Activated T-cell treated with anti-CD3 and anti-CD28 coated beads, Interleukin-2, amount 50 U/mL, for 72 hours (primary cell): ENCODE data around the gene EDC4. TPM values are rescaled to one million over a fixed set of nuclear protein-coding genes. Genes with fewer than 3 reads are reported as not detected.
"Not testable (repeated sequence)": the region's sequence is repeated elsewhere in the genome, so short reads cannot be mapped to it uniquely, and the experiment has no call there.

Experiments
- ATAC-seq, 2 donors: fragments of 150-1000 bp; cut with Tn5 transposase; replicated peaks in 1 of 2; 2 replicates each; pipeline ENCODE4 v1.10.0; 2021; ENCODE audit warnings: moderate library complexity in 2 of 2, mild to moderate bottlenecking in 1 of 2
- DNase-seq, 2 donors: peaks; one replicate each; pipeline ENCODE4 v3.0.0; 2021 to 2022; ENCODE audit warnings: mixed read lengths in 1 of 2
- H3K27ac Mint-ChIP-seq: one replicate; pipeline ENCODE4 v1.8.0; 2022; ENCODE audit warnings: mild to moderate bottlenecking, moderate library complexity, mixed read lengths
- H3K27me3 Mint-ChIP-seq: one replicate; pipeline ENCODE4 v1.8.0; 2022; ENCODE audit warnings: low read depth, mixed read lengths
- H3K36me3 Mint-ChIP-seq, 2 donors: one replicate each; pipeline ENCODE4 v1.8.0; 2022; ENCODE audit warnings: mixed read lengths in 2 of 2, mild to moderate bottlenecking in 1 of 2; ENCODE audit not compliant: insufficient read depth in 2 of 2
- H3K4me1 Mint-ChIP-seq: one replicate; pipeline ENCODE4 v1.8.0; 2022; ENCODE audit warnings: low read depth, mixed read lengths
- H3K4me3 Mint-ChIP-seq, 2 donors: one replicate each; pipeline ENCODE4 v1.8.0; 2022; ENCODE audit warnings: mild to moderate bottlenecking in 2 of 2, mixed read lengths in 2 of 2, moderate library complexity in 2 of 2
- H3K9me3 Mint-ChIP-seq, 2 donors: one replicate each; pipeline ENCODE4 v1.8.0; 2022; ENCODE audit warnings: mixed read lengths in 2 of 2
- total RNA-seq, 2 donors: library from RNA; stranded (reverse); gene quantifications; one replicate each; pipeline ENCODE4 v1.2.3, GENCODE V29; 2022

The EDC4 gene
- total RNA-seq, 2 donors from 2014 or later: 82.9 to 86.4 TPM

DNA sequence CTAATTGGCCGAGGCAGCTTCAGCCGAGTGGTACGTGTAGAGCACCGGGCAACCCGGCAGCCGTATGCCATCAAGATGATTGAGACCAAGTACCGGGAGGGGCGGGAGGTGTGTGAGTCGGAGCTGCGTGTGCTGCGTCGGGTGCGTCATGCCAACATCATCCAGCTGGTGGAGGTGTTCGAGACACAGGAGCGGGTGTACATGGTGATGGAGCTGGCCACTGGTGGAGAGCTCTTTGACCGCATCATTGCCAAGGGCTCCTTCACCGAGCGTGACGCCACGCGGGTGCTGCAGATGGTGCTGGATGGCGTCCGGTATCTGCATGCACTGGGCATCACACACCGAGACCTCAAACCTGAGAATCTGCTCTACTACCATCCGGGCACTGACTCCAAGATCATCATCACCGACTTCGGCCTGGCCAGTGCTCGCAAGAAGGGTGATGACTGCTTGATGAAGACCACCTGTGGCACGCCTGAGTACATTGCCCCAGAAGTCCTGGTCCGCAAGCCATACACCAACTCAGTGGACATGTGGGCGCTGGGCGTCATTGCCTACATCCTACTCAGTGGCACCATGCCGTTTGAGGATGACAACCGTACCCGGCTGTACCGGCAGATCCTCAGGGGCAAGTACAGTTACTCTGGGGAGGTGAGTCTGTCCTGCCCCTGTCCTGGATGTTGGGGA lies 36.3 kb downstream of the EDC4 start:
- Mint-ChIP-seq H3K36me3 (no peaks in the 10 kb centered on the region), H3K4me1 (peaks cover 29% of the 10 kb centered on the region), H3K9me3 (no peaks in the 10 kb centered on the region), H3K27ac (peak overlapping the region; percentile 0), H3K4me3 (peak overlapping the region in 1 of 2 donors; percentile 36), H3K27me3 (no peaks in the 10 kb centered on the region)
- DNase-seq (no peak), ATAC-seq (no peak)

DNA sequence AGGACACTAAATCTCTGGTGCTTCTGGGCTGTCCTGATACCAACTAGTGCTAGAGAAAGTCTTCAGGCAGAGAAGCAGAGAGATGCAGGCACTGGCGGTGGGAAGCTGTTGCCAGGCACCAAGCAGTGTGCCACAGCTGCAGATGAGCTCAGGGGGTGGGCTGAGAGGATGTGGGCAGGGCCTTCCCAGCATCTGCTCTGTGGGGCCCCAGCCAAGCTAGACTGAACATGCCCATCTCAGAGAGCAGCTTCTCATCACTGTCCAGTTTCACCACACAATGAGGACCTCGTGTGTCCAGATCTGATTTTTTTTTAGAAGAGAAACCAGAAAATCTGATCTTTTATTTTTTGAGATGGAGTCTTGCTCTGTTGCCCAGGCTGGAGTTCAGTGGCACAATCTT lies 37.3 kb downstream of the EDC4 start:
- peak overlapping the region; percentile 0 for H3K27ac Mint-ChIP-seq
- no peaks in the 10 kb centered on the region for H3K36me3 Mint-ChIP-seq
- DNase-seq (peak; percentile 62 to 68), ATAC-seq (peak; percentile 96 to 99)
- H3K4me1 Mint-ChIP-seq: peaks cover 29% of the 10 kb centered on the region
- H3K27me3 Mint-ChIP-seq: no peaks in the 10 kb centered on the region
- H3K4me3 Mint-ChIP-seq: peak overlapping the region; percentile 0 to 21
- H3K9me3 Mint-ChIP-seq: no peaks in the 10 kb centered on the region

- Mint-ChIP-seq H3K4me1 (peaks cover 39% of the 10 kb centered on the region), H3K27ac (no peak overlapping the region), H3K27me3 (no peaks in the 10 kb centered on the region), H3K4me3 (no peak overlapping the region), H3K36me3 (peaks cover 0 to 2% of the 10 kb centered on the region in 2 donors), H3K9me3 (no peaks in the 10 kb centered on the region)
- ATAC-seq (no peak), DNase-seq (no peak)
Observed at GRCh38 chr16:67914758-67915495, 42.1 kb downstream of the EDC4 start.

- H3K4me1 Mint-ChIP-seq: peaks cover 34% of the 10 kb centered on the region
- not testable (repeated sequence) for ATAC-seq, H3K4me3 Mint-ChIP-seq
Observed at GRCh38 chr16:67915496-67915769, 42.6 kb downstream of the EDC4 start.

DNA sequence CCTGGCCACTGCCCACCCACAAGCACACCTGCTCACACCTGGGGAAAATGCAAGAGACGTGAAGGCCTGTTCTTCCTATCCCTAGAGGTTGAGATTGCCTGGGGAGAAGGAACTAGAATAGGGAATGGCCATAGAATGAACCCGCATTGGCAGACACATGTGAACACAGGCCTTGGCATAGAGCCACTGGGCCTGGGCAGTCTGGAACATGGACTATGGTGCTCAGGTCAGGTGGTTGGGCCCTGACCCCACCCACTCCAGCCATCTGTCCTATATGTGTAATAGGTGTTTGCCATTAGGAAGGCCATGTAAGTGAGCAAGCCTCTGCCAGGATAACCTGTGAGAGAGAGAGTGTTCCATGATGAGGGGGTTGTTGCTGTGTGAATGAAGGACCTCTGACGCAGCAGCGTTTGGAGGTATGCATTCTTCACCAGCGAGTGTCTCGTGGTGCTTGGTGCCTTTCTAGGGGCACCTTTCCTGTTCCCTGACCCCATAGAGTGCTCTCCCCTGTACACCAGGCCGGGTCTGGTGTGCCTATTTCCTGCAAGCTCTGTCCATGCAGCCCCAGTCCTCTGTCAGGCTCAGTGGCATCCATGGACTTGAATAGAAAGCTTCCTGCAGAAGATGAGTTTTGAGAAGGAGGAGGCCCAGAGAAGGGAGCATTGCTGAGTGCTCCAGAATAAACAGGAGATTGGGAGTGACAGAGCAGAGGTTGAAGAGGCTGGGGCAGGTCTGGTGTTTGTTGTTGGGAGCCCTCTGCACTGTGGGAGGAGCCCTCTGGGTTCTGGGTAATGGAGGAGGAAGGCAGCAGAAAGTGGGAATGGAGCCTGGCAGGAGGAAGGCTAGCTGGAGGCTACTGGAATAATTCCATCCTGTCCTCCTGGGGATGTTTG lies 43.2 kb downstream of the EDC4 start:
- peak overlapping the region; percentile 0 for H3K27ac Mint-ChIP-seq
- H3K27me3 Mint-ChIP-seq: no peaks in the 10 kb centered on the region
- peaks cover 29% of the 10 kb centered on the region for H3K4me1 Mint-ChIP-seq
- H3K4me3 Mint-ChIP-seq: no peak overlapping the region
- no peaks in the 10 kb centered on the region for H3K9me3 Mint-ChIP-seq
- no peak for DNase-seq
- H3K36me3 Mint-ChIP-seq: peaks cover 0 to 2% of the 10 kb centered on the region in 2 donors
- ATAC-seq: no peak

More at GRCh38 chr16:67915496-67915769, 42.6 kb downstream of the EDC4 start:
- not testable (repeated sequence) for H3K27ac Mint-ChIP-seq, H3K27me3 Mint-ChIP-seq, H3K9me3 Mint-ChIP-seq, DNase-seq, H3K36me3 Mint-ChIP-seq

- peak overlapping the region; percentile 83 for H3K27ac Mint-ChIP-seq
- DNase-seq (no peak), ATAC-seq (peak; percentile 28 to 32)
- peaks cover 39% of the 10 kb centered on the region for H3K4me1 Mint-ChIP-seq
- H3K27me3 Mint-ChIP-seq: no peaks in the 10 kb centered on the region
- no peaks in the 10 kb centered on the region for H3K9me3 Mint-ChIP-seq
- H3K4me3 Mint-ChIP-seq: peak overlapping the region; percentile 38 to 45
- peaks cover 0 to 2% of the 10 kb centered on the region in 2 donors for H3K36me3 Mint-ChIP-seq
Observed at GRCh38 chr16:67917140-67917851, 44.4 kb downstream of the EDC4 start.

DNA sequence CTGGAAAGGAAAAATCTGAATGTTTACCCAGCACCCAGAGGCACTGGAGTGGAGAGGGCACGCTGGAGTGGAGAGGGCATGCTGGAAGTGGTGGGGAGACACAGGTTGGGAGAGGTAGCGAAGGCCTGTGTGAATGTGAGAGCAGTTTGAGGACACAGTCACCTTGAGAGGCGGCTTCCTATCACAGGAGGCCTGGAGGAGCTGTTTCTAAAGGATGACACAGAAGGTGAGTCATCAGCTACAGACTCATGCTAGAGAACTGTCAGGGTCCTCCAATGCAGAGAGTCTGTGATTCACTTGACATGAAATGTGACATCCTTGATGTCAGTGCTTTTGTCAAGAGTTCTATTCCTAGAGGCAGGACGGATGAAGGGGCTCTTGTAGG lies 45.0 kb downstream of the EDC4 start:
- H3K4me3 Mint-ChIP-seq: peak overlapping the region; percentile 38 to 45
- H3K9me3 Mint-ChIP-seq: no peaks in the 10 kb centered on the region
- H3K4me1 Mint-ChIP-seq: peaks cover 41% of the 10 kb centered on the region
- peak; percentile 100 for ATAC-seq
- peak overlapping the region; percentile 83 for H3K27ac Mint-ChIP-seq
- DNase-seq: peak; percentile 66 to 77
- H3K36me3 Mint-ChIP-seq: peaks cover 0 to 2% of the 10 kb centered on the region in 2 donors
- no peaks in the 10 kb centered on the region for H3K27me3 Mint-ChIP-seq

- H3K27me3 Mint-ChIP-seq: no peaks in the 10 kb centered on the region
- H3K9me3 Mint-ChIP-seq: no peaks in the 10 kb centered on the region
- peaks cover 0 to 2% of the 10 kb centered on the region in 2 donors for H3K36me3 Mint-ChIP-seq
- peaks cover 41% of the 10 kb centered on the region for H3K4me1 Mint-ChIP-seq
- no peak overlapping the region for H3K27ac Mint-ChIP-seq
- no peak overlapping the region for H3K4me3 Mint-ChIP-seq
- ATAC-seq (no peak), DNase-seq (no peak)
Observed at GRCh38 chr16:67919622-67920221, 46.9 kb downstream of the EDC4 start.

DNA sequence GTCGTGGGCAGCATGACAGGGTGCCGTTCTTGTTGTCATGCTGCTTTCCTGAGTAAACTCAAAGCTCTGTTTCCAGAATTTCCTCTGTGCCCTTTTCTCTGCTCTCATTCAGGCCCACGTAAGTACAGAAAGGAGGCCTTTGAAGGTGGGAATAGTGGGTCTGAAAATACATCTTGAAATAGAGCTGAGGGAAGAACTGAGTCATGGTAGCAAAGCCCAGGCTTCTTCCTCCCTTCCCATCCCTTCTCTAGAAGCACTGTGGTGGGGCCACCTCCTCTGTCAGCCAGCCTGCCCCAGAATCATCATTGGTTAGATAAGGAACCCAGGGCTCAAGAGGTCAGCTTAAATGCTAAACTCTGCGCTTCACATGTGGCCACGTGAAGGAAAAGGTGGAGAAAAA lies 49.4 kb downstream of the EDC4 start:
- H3K4me1 Mint-ChIP-seq: peaks cover 31% of the 10 kb centered on the region
- no peak overlapping the region for H3K4me3 Mint-ChIP-seq
- H3K9me3 Mint-ChIP-seq: no peaks in the 10 kb centered on the region

GRCh38 chr16:67922740-67923139 lies 49.9 kb downstream of the EDC4 start:
- DNase-seq (no peak), ATAC-seq (no peak)
- peaks cover 25% of the 10 kb centered on the region for H3K4me1 Mint-ChIP-seq
- no peak overlapping the region for H3K27ac Mint-ChIP-seq
- H3K4me3 Mint-ChIP-seq: no peak overlapping the region
- H3K9me3 Mint-ChIP-seq: no peaks in the 10 kb centered on the region
- peaks cover 0 to 2% of the 10 kb centered on the region in 2 donors for H3K36me3 Mint-ChIP-seq
- no peaks in the 10 kb centered on the region for H3K27me3 Mint-ChIP-seq

More for the DNA sequence above, 49.4 kb downstream of the EDC4 start:
- H3K27ac Mint-ChIP-seq: peak overlapping the region; percentile 88
- ATAC-seq (no peak), DNase-seq (no peak)
- H3K27me3 Mint-ChIP-seq: no peaks in the 10 kb centered on the region
- H3K36me3 Mint-ChIP-seq: peaks cover 0 to 2% of the 10 kb centered on the region in 2 donors

- DNase-seq: no peak
- no peak overlapping the region for H3K27ac Mint-ChIP-seq
- ATAC-seq: no peak
- peaks cover 17% of the 10 kb centered on the region for H3K4me1 Mint-ChIP-seq
- H3K4me3 Mint-ChIP-seq: no peak overlapping the region
- H3K9me3 Mint-ChIP-seq: no peaks in the 10 kb centered on the region
- H3K36me3 Mint-ChIP-seq: no peaks in the 10 kb centered on the region
- no peaks in the 10 kb centered on the region for H3K27me3 Mint-ChIP-seq
Observed at GRCh38 chr16:67923414-67924116, 50.7 kb downstream of the EDC4 start.
